HCT116 (cell line): Measurements from ENCODE around the gene SLC8A1. TPM values are rescaled to one million over a fixed set of nuclear protein-coding genes. Genes with fewer than 3 reads are reported as not detected.

Source experiments
- ATAC-seq: fragments of 200-7000 bp; cut with Tn5 transposase; 2 replicates; pipeline ENCODE4 v1.9.1; 2020; ENCODE audit warnings: mild to moderate bottlenecking, moderate library complexity
- BruUV-seq: library from RNA; stranded (reverse); fragments of 400-500 nt; replicated peaks from 2 replicates; lab custom pipeline; 2021; lab: Mats Ljungman, UMichigan
- CTCF ChIA-PET: fragments of 300-600 bp; sonication (Branson Sonifier 250); formaldehyde crosslinking; loops from one replicate; lab custom pipeline; 2021; ENCODE audit warnings: antibody characterized with exemption; lab: Charles Lee
- POLR2A ChIA-PET: fragments of 300-600, 350-600 bp; sonication (Branson Sonifier 250); formaldehyde crosslinking; loops from one replicate; lab custom pipeline; 2021; ENCODE audit warnings: antibody characterized with exemption; lab: Charles Lee
- RAD21 ChIA-PET, 2 experiments: fragments of 300-600 bp; sonication (Branson Sonifier 250); formaldehyde crosslinking; loops; one replicate each; lab custom pipeline; 2023; ENCODE audit warnings: low total read pairs in 2 of 2; ENCODE audit not compliant: uncharacterized antibody in 2 of 2, unreplicated experiment in 2 of 2, low non-redundant PET in 1 of 2; lab: Charles Lee
- DNase-seq: peaks from one replicate; pipeline ENCODE4 v3.0.0-alpha.2; 2010; ENCODE audit warnings: low read depth, low spot score
- H2AFZ ChIP-seq: fragments of 200-600 bp; shearing (Covaris generic), sonication (generic); 2 replicates; pipeline ENCODE4 v1.6.1; 2017; ENCODE audit warnings: low read depth, mixed run types, mixed read lengths, antibody characterized with exemption, low read length; ENCODE audit not compliant: poor library complexity, severe bottlenecking
- H3K27ac ChIP-seq: 2 replicates; pipeline ENCODE4 v1.5.1; 2012; ENCODE audit warnings: low read depth, low read length
- H3K27me3 ChIP-seq: fragments of 200-600 bp; sonication (generic); 2 replicates; pipeline ENCODE4 v1.6.1; 2016; ENCODE audit warnings: mixed run types, low read length, mixed read lengths; ENCODE audit not compliant: insufficient read depth
- H3K36me3 ChIP-seq, 2 experiments: fragments of 200-500 bp in 1 of 2; fragments of 200-600 bp in 1 of 2; sonication (Bioruptor generic) in 1 of 2; sonication (generic) in 1 of 2; 2 replicates each; pipeline versions ENCODE4 v1.5.1 to v1.6.1; 2014 to 2016; ENCODE audit warnings: low read length in 2 of 2, inconsistent platforms in 1 of 2, mixed read lengths in 1 of 2, mixed run types in 1 of 2; ENCODE audit not compliant: insufficient read depth in 2 of 2, control insufficient read depth in 1 of 2
- H3K4me1 ChIP-seq, 2 experiments: fragments of 200-600 bp in 1 of 2; sonication (generic) in 1 of 2; 2 replicates each; pipeline versions ENCODE4 v1.5.1 to v1.6.1; 2012 to 2017; ENCODE audit warnings: low read length in 2 of 2, inconsistent platforms in 1 of 2, mild to moderate bottlenecking in 1 of 2, mixed read lengths in 1 of 2, mixed run types in 1 of 2, moderate library complexity in 1 of 2; ENCODE audit not compliant: insufficient read depth in 2 of 2, control insufficient read depth in 1 of 2
- H3K4me2 ChIP-seq: fragments of 200-600 bp; sonication (generic); 2 replicates; pipeline ENCODE4 v1.6.1; 2017; ENCODE audit warnings: mixed run types, low read length, mixed read lengths
- H3K4me3 ChIP-seq, 2 experiments: fragments of 200-600 bp in 1 of 2; sonication (generic) in 1 of 2; replicated peaks in 1 of 2; 2 replicates each; pipeline ENCODE4 v1.5.1; 2011 to 2016; ENCODE audit warnings: low read length in 2 of 2, control low read depth in 1 of 2, low read depth in 1 of 2, mild to moderate bottlenecking in 1 of 2, mixed read lengths in 1 of 2, mixed run types in 1 of 2
- H3K79me2 ChIP-seq: fragments of 200-600 bp; sonication (generic); 2 replicates; pipeline ENCODE4 v1.6.1; 2017; ENCODE audit warnings: mild to moderate bottlenecking, mixed run types, low read length, moderate library complexity, mixed read lengths; ENCODE audit not compliant: insufficient read depth
- H3K9ac ChIP-seq: fragments of 200-600 bp; sonication (generic); 2 replicates; pipeline ENCODE4 v1.6.1; 2016; ENCODE audit warnings: low read length, mixed read lengths
- H3K9me2 ChIP-seq: fragments of 200-600 bp; sonication (generic), shearing (Covaris generic); 2 replicates; pipeline ENCODE4 v1.6.1; 2017; ENCODE audit warnings: mixed run types, mild to moderate bottlenecking, moderate library complexity; ENCODE audit not compliant: insufficient read depth
- H3K9me3 ChIP-seq, 2 experiments: fragments of 200-500 bp in 1 of 2; fragments of 200-600 bp in 1 of 2; sonication (Bioruptor generic) in 1 of 2; sonication (generic) in 1 of 2; 2 replicates each; pipeline ENCODE4 v1.6.1; 2014 to 2017; ENCODE audit warnings: low read length in 2 of 2, mixed read lengths in 2 of 2, inconsistent platforms in 1 of 2, low read depth in 1 of 2, mild to moderate bottlenecking in 1 of 2, mixed run types in 1 of 2, moderate library complexity in 1 of 2; ENCODE audit not compliant: control insufficient read depth in 1 of 2, insufficient read depth in 1 of 2
- H4K20me1 ChIP-seq: fragments of 200-600 bp; sonication (generic), shearing (Covaris generic); 2 replicates; pipeline ENCODE4 v1.6.1; 2017; ENCODE audit warnings: mixed run types, mild to moderate bottlenecking, moderate library complexity; ENCODE audit not compliant: insufficient read depth
- CBX3 ChIP-seq: IDR thresholded peaks from 2 replicates; pipeline ENCODE4 v1.6.1; 2012; ENCODE audit warnings: low read depth
- CEBPB ChIP-seq: IDR thresholded peaks from 2 replicates; pipeline ENCODE4 v1.6.1; 2012; ENCODE audit warnings: low read depth
- EZH2 ChIP-seq: fragments of 200-600 bp; sonication (generic); IDR thresholded peaks from 2 replicates; pipeline ENCODE4 v1.6.1; 2017; ENCODE audit warnings: antibody characterized with exemption, mixed run types
- EZH2phosphoT487 ChIP-seq: fragments of 200-600 bp; IDR thresholded peaks from 2 replicates; pipeline ENCODE4 v1.6.1; 2018; ENCODE audit warnings: antibody characterized with exemption, borderline replicate concordance
- FOSL1 ChIP-seq: IDR thresholded peaks from 2 replicates; pipeline ENCODE4 v1.6.1; 2012; ENCODE audit warnings: low read depth
- MAX ChIP-seq: IDR thresholded peaks from 2 replicates; pipeline ENCODE4 v1.6.1; 2012
- POLR2A ChIP-seq: IDR thresholded peaks from 2 replicates; pipeline ENCODE4 v1.7.0; 2011; ENCODE audit warnings: borderline replicate concordance; ENCODE audit not compliant: insufficient read depth, insufficient read length; ENCODE audit errors: extremely low read depth
- SRF ChIP-seq: IDR thresholded peaks from 2 replicates; pipeline ENCODE4 v1.6.1; 2012; ENCODE audit warnings: low read depth
- TCF7L2 ChIP-seq: IDR thresholded peaks from 2 replicates; pipeline ENCODE4 v1.7.0; 2011; ENCODE audit warnings: borderline replicate concordance, inconsistent platforms; ENCODE audit not compliant: insufficient read depth, insufficient read length; ENCODE audit errors: extremely low read depth
- YY1 ChIP-seq: IDR thresholded peaks from 2 replicates; pipeline ENCODE4 v1.6.1; 2011; ENCODE audit warnings: low read length, low read depth, moderate library complexity, mild to moderate bottlenecking; ENCODE audit not compliant: insufficient replicate concordance; ENCODE audit errors: extremely low read depth
- ZFX ChIP-seq: fragments of 450-650 bp; IDR thresholded peaks from 2 replicates; pipeline ENCODE4 v1.6.1; 2017
- intact Hi-C: fragments of 100-400 bp; cut with micrococcal nuclease; formaldehyde crosslinking; loops from 2 replicates; pipeline ENCODE4 v1.10.0; 2022
- total RNA-seq: library from RNA; stranded (reverse); gene quantifications from one replicate; pipeline ENCODE4 v1.2.1, GENCODE V29; 2021; ENCODE audit not compliant: unreplicated experiment
- TF ChIP-seq, protein P1 (sequence below), 3 experiments: fragments of 200-600 bp in 1 of 3; sonication (generic) in 1 of 3; IDR thresholded peaks in 2 of 3; conservative IDR thresholded peaks in 1 of 3; 2 replicates each; pipeline ENCODE4 v1.5.1; 2012 to 2017; ENCODE audit warnings: low read depth in 2 of 3, low read length in 2 of 3, antibody characterized with exemption in 1 of 3, borderline replicate concordance in 1 of 3, control low read depth in 1 of 3, mild to moderate bottlenecking in 1 of 3, mixed read lengths in 1 of 3, mixed run types in 1 of 3, moderate library complexity in 1 of 3; ENCODE audit not compliant: insufficient read depth in 1 of 3
- TF ChIP-seq, protein P2 (sequence below): IDR thresholded peaks from 2 replicates; pipeline ENCODE4 v1.6.1; 2012

Gene SLC8A1
- total RNA-seq, 1 experiment from 2014 or later, result 0.07 TPM

DNA sequence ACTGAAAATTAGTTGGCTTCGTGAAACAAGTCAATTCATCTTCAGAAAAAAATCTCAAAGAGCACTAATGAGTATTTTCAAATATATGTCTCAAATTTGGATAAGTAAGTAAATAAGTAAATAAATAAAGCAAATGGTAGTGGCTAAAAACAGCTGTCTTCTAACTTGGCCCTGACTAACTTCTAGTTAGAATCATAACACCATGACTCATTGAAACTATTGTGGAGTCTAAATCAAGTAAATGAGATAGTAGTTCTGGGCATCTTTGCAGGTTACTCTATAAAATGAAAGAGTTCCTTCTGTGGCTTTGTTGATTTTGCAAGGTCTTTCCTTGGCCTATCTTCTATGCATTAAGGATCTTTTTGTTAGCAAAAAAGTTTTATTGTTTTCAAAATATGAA is 110.7 kb downstream of the SLC8A1 start:
- Histone ChIP-seq H3K9me3 (no peaks in the 10 kb centered on the region), H3K36me3 (no peaks in the 10 kb centered on the region), H3K9ac (no peak overlapping the region), H2AFZ (no peak overlapping the region), H3K79me2 (no peaks in the 10 kb centered on the region), H3K9me2 (no peaks in the 10 kb centered on the region), H3K4me3 (no peak overlapping the region), H3K4me1 (no peaks in the 10 kb centered on the region), H3K27ac (no peak overlapping the region), H3K27me3 (no peaks in the 10 kb centered on the region), H3K4me2 (no peak overlapping the region), H4K20me1 (no peaks in the 10 kb centered on the region)
- no peak for ATAC-seq
- DNase-seq, result no peak
- TF ChIP-seq YY1 (no peak), EZH2 (no peak), SRF (no peak), TCF7L2 (no peak), POLR2A (no peak), ZFX (no peak)
- TF ChIP-seq, protein P1, sequence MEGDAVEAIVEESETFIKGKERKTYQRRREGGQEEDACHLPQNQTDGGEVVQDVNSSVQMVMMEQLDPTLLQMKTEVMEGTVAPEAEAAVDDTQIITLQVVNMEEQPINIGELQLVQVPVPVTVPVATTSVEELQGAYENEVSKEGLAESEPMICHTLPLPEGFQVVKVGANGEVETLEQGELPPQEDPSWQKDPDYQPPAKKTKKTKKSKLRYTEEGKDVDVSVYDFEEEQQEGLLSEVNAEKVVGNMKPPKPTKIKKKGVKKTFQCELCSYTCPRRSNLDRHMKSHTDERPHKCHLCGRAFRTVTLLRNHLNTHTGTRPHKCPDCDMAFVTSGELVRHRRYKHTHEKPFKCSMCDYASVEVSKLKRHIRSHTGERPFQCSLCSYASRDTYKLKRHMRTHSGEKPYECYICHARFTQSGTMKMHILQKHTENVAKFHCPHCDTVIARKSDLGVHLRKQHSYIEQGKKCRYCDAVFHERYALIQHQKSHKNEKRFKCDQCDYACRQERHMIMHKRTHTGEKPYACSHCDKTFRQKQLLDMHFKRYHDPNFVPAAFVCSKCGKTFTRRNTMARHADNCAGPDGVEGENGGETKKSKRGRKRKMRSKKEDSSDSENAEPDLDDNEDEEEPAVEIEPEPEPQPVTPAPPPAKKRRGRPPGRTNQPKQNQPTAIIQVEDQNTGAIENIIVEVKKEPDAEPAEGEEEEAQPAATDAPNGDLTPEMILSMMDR (IDR thresholded peaks at IDR 0.05 in 2 of 3, conservative IDR thresholded peaks at IDR 0.05 in 1 of 3; ENCODE audit: borderline replicate concordance in 1 of 3, insufficient read depth in 1 of 3, low read depth in 2 of 3, low read length in 2 of 3), result no peak
- TF ChIP-seq, protein P2, sequence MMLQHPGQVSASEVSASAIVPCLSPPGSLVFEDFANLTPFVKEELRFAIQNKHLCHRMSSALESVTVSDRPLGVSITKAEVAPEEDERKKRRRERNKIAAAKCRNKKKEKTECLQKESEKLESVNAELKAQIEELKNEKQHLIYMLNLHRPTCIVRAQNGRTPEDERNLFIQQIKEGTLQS, result no peak
- ChIA-PET POLR2A (no interaction called here), RAD21 (no interaction called here), CTCF (no interaction called here)
- intact Hi-C loops, result no loop called here
- no TSS peak for BruUV-seq

- Histone ChIP-seq H3K27ac (no peak overlapping the region), H3K79me2 (no peaks in the 10 kb centered on the region), H3K9me3 (no peaks in the 10 kb centered on the region), H4K20me1 (no peaks in the 10 kb centered on the region), H2AFZ (no peak overlapping the region), H3K9me2 (no peaks in the 10 kb centered on the region), H3K36me3 (no peaks in the 10 kb centered on the region), H3K9ac (no peak overlapping the region), H3K4me3 (no peak overlapping the region), H3K4me1 (no peaks in the 10 kb centered on the region), H3K27me3 (no peaks in the 10 kb centered on the region), H3K4me2 (no peak overlapping the region)
- CTCF ChIA-PET, result no interaction called here
- ATAC-seq, result no peak
- no TSS peak for BruUV-seq
- intact Hi-C loops, result no loop called here
- POLR2A ChIA-PET, result no interaction called here
- no peak for DNase-seq
- RAD21 ChIA-PET, result no interaction called here
- TF ChIP-seq MAX (no peak), CBX3 (no peak), TCF7L2 (no peak), CEBPB (no peak), POLR2A (no peak), EZH2 (no peak), FOSL1 (no peak), EZH2phosphoT487 (no peak)
- TF ChIP-seq, protein P1 (IDR thresholded peaks at IDR 0.05 in 2 of 3, conservative IDR thresholded peaks at IDR 0.05 in 1 of 3; ENCODE audit: borderline replicate concordance in 1 of 3, insufficient read depth in 1 of 3, low read depth in 2 of 3, low read length in 2 of 3), result no peak
These were observed 112.9 kb downstream of the SLC8A1 start for GRCh38 chr2:40339026-40339425.
